HG03108 (cell line): ENCODE measurements around the gene DYSF.

Source experiments
- ATAC-seq: cut with Tn5 transposase; IDR thresholded peaks from one replicate; pipeline ENCODE4 v1.9.1; 2021; ENCODE audit warnings: moderate library complexity; ENCODE audit not compliant: unreplicated experiment

DYSF gene

DNA sequence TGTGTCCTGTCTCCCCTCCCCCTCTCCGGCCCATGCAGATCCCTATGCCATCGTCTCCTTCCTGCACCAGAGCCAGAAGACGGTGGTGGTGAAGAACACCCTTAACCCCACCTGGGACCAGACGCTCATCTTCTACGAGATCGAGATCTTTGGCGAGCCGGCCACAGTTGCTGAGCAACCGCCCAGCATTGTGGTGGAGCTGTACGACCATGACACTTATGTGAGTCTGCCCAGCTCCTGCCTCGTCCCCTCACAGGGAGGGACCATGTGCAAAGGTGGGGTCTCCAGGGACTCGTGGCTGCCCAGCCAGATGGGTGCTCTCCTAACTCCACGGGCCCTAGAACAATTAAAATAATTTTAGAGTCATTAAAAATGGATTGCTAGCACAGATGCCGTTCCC, 145.2 kb downstream of the DYSF start:
- ATAC-seq, result no peak

DNA sequence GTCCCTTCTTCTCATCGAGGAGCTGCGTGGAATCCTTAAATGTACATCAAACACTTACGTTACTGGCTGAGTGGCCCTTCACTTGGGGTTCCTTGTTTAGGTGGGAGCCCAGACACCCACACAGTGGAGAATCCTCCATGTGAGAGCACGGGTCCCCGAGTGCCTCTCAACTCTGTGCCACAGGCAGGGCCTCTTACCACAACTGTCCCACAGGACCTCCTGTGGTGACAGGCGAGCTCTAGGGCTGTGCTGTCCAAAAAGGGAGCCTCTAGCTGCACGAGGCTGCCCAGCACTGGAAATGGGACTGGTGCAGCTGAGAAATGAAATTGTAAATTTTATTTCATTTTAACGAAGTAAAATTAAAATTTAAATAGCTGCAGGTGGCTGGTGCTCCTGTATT, 145.7 kb downstream of the DYSF start:
- no peak for ATAC-seq

DNA sequence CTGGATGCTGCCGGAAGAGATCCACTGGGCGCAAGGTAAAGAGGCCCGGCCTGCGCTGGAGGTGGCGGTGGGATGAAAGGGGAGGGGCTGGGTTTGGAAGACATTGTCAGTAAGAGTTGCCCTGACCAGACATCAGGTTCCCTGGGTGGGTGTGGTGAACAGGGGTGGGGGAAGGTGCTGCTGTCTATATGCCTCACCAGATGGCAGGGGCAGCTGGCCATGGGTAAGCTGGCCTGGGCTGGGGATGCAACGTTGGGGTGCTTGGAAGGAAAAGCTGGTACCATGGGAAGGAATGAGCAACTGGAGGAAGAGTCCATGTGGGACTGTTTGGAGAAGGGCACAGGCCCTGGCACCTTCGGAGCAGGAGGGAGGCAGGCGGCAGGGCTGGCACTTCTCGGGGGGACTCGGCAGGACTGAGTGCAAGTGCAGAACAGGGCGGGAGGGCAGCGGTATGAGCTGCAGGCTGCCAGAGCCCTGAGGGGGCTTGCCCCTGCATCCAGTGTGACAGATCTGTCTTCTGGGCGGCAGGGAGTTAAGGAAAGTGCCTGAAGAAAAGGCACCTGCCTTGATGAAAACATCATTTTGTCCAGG, 146.4 kb downstream of the DYSF start:
- no peak for ATAC-seq

DNA sequence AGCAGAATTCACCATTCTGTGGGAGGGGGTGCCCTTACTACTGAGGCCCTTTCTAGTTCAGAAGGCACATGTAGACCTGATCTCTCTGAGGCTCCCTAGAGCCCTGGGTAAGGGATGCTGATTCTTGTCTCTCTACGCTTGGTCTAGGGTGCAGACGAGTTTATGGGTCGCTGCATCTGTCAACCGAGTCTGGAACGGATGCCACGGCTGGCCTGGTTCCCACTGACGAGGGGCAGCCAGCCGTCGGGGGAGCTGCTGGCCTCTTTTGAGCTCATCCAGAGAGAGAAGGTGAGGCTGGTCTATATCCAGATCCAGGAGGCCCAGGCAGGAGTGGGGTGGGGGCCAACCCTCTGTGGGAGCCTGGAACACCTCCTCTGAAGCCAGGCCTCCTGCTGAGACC, 147.2 kb downstream of the DYSF start:
- ATAC-seq, result no peak

DNA sequence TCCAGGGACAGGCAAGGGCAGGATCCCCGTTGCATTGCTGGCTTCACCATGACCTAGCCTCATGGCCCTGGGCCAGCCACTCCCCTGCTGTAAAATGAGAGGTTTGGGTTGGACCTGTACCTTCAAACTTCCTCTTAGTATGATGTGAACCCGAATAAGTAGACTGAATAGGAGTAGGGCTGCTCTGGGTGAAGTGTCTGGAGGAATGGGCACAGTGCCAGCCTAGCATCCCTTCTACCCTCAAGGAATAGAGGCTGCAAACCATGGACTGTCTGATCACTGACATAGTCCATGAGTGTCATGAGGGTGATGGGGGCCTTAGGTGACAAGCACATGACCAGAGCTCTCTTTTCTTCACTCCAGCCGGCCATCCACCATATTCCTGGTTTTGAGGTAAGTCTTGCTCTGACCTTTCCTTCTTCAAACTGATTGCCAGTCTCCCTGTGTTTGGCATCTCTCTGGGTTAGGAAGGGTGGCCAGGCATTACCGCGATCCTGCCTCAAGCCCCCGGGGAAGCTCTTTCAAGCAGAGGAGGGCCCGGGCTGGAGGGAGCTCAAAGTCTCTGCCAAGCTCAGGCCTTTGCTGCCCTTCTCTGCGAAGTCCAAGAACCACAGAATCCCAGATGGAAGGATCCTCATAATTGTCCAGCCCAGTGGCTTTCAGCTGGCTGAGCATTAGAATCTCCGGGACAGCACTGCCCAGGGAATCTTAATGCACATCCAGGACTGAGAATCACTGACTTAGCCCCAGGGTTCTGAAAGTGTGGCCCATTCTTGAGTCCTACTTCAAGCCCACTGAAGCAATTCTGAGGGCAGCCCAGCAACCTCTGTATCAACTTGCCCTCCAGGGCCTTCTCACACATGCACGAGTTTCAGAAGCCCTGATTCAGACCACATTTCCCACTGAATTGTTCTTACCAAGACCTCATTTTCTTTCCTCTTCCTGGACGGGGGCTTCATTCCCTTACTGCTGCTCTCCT, 148.1 kb downstream of the DYSF start:
- ATAC-seq, result no peak

DNA sequence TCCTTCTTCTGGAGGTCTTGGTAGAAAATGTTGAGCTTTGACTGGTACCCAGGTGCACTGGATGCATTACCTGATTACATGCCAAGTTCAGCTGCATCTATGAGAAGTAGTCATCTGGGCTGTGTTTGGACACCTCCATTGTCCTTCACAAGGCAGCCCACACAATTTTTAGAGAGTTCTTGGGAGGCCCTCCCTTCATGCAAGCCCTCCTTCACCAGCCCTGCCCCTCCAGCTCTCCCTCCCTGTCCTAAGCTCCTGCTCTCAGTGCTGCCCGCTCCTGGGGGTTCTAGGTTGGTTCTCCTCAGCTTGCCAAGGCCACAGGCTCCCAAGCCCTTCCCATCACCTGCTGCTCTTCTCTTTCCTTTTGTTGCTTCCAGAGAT, 148.7 kb downstream of the DYSF start:
- no peak for ATAC-seq

DNA sequence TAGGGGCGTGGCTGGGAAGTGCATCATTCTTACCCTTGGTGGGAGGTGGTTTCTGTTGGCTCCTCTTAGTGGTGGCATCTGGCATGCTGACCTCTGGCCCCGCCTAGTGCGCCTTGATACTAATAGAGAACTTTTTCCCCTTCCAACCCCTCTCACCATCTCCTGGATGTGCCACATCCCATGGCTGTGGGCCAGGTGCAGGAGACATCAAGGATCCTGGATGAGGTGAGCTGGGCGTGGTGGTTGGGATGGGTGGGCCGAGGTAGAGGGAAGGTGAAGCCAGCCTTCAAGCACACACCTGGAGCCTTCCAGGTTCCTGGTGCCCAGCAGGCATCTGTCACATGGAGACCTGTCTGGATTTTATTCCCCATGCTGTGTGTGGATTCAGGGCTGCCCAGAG, 149.2 kb downstream of the DYSF start:
- ATAC-seq, result no peak

DNA sequence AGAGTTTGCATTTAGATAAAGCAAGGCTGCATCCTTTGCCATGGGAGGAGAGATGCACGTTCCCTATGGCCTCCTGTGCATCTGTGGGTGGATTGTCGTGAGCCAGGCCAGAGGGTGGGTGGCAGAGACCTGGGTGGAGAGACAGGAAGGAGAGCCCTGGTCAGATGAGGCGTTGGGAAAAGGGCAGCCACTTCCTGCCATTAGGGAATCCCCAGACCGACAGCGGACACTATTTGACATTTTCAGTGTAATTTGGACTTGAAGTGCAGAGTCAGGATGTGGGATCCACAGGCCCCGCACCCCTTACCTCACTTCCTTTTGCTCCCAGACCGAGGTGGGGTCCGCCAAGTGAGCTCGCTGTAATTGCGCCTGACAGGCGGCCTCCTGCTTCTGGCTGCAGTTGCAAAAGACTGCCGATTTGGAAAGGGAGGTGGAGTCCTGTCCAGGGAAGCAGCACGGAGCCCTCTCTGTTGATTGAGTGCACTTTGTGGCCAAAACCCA, 150.0 kb downstream of the DYSF start:
- ATAC-seq, result no peak

DNA sequence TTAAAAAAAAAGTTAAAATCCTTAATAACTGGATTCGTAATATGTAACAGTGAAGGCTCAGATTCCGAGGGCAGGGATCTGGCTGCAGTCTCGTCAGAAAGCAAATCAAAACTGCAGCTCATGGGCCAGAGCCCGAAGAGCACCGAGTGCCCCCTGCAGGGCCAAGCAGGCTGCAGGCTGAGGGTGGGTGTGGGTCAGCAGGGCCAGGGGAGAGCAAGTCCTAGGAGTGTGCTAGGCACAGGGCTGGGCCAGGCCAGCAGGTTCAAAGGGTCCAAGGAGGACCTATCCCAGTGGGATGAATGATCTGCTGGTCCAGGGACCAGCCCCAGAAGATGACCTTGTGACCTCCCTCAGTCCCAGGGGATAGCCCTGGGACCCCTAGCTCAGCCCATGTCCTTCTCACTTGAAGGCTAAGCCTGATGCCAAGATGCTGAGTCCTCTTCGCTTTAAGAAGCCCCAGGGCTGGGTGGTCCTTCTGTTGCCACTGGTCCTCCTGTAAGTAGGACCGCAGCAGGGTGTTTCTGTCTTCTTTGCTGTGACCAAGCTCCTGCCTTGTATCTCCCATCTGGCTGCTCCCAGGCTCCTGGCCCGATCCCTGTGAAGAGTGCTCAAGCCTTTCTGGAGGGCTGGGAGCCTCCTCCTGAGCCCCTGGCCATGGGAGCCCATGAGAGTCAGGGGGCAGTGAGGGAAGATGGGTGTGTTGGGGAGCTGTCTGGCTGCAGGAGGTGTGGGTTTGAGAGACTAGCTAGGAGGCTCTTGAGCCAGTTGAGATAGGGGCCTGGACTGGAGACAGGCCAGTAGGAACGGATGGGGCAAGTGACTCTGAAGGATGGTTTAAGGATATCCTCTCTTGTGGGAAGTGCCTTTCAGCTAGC, 150.7 kb downstream of the DYSF start:
- ATAC-seq, result no peak

DNA sequence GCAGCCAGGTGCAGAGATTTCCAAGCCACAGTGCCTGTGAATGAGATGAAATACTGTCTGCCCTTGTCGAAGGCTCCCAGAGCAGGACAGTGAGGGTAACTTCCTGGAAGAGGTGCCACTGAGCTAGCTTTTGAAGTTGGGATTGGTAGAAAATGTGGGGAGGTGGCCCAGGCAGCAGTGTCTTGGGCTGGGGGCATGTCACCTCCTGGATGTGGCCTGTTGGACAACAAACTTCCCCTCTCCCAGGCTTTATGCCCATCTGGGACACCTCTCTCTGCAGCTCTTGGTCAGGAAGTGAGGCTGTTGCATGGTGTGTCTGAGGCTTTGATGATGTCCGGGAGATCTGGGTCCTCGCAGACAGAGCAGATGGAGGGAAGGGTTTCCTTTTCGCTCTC, 151.4 kb downstream of the DYSF start:
- no peak for ATAC-seq

DNA sequence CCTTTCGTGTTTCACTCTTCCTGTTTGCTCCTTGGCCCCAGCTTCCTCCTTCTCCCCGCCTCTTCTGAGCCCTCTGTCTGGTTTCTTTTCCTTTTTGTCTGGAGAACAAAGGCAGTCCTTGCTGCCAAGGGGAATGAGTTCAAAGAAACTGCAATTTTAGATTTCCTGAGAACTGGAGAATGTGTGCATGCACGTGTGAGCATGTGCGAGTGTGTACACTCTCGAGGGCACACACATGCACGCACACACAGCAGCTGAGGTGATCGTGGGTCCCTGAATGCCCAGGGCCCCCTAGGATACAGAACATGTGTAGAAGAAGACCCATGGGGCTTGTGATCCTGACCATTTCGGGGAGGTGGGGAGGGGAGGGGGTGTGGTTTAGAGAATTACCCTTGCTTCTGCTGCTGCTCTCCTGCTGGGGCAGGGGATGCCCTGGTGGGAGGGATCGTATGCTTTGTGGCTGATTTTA, 151.8 kb downstream of the DYSF start:
- no peak for ATAC-seq

DNA sequence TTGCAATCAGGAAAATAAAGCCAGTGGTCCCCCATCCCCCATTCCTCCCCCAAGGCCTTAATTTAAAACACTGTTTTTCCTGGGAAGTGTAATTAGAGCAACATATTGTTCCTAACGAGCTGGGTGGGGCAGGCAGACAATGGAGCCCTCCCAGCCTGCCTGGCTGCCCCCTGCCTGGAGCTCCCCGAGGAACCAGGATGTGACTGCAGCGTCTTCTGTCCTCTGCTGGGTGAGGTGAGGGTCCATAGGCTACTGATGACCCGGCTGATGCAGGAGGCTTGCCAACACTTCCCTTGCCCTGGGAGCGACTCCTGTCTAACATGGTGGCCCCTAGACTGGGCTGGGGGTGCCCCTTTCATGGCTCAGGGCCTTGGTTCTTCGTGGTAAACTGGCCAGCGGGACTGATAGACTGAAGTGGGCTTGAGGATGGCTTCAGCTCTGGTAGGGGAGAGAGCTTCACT, 152.4 kb downstream of the DYSF start:
- ATAC-seq, result no peak

DNA sequence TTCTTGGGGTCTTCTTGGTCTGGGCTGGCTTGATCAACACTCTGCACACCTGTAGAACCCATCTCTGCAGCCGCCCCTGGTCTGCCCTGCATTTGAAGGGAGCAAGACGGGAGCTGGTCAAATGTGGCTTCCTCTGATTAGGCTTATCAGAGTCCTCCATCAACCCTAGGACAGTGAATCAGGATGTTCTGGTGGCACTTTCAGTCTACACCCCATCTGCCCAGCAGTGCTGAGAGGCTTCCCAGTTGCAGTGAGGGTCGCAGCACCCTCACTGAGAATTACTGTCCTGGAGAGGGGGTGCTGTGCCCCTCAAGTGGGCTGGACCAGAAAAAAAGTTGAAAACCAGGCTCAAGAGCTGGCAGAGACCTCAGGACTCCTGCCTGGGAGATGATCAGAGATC, 152.9 kb downstream of the DYSF start:
- no peak for ATAC-seq

DNA sequence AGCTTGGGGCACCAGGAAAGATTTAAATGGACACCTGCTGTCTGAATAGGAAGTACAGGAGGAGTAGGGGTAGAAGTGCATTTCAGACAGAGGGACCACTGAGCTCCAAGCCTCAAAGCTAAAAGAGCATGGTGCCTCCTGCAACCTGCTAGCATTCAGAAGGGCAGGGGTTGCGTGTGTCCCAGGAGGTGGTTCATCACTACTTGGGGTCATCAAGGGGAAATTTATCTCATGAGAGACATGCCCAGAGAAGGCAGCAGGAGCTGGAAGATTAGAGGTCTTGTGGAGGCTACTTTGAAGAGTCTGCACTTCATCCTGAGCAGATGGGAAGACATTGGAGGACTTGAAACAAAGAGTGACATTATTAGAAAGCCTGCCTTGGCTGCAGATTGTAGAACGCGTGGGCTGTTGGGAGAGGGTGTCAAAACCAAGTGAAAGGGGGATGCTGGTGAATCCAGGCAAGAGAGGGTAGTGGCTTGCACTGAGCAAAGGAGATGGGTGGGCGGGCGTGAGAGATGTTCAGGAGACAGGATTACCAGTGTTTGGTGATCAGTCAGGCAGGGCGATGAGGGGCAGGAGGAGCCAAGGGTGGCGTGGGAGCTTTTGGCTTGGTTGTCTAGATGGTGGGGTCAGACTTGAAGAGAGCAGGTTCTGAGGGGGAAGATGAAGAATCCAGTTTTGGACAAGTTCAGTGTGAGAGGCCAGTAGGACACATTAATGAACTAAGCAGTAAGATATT, 154.0 kb downstream of the DYSF start:
- ATAC-seq, result no peak

DNA sequence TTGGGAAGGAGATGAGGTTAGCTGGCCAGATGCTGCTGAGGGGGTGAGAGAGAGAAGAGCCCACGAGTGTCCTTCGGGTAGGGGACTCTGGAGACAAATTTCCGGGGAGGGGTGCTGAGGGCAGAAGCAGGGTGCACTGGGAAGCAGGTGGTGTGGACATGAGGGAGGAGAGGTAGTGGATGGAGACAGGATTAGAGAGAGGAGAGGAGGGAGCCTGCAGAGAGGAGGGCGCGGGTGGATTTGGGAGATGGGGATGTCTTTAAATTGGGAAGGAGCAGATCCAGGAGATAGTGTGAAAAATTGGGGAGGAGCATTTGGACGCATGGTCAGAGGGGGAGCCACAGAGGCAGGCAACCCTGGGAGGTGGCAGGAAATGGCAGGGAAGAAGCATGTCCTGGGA, 154.7 kb downstream of the DYSF start:
- no peak for ATAC-seq

DNA sequence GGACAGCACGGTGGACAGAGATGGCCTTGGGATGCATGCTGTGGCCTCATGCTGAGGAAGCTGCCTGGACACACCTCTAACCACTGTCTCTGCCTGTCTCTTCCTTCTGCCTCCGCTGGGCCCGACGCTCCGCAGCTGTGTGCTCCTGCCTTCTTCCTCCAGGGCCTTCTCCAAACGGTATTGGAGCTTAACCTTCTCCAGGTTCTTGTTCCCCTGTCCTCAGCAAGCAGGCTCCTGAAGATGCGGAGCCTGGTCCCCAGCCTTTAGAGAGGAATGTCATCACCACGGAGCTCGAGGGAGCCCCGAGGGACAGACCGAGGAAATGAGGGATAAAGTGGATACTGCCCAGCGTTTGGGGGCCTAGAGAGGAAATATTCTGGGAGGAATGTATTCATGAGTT, 155.1 kb downstream of the DYSF start:
- no peak for ATAC-seq

DNA sequence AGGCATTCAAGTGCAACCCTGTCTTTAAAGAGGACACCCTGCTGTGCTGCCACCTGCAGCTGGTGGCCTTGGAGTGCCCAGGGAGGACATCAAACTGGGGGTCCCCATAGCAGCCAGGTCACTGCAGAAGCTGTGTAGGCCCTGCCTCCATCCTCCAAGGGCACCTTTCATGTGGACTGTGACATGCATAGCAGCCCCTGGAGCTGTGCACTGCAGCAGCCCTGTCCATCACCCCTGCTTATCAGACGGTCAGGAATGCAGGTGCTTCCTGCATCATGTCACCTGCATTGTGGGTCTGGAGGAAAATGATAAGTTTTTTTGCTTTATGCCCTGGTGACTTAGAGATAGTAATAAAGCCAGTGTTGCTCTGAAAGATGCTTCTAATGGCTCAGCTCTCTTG, 155.7 kb downstream of the DYSF start:
- no peak for ATAC-seq

DNA sequence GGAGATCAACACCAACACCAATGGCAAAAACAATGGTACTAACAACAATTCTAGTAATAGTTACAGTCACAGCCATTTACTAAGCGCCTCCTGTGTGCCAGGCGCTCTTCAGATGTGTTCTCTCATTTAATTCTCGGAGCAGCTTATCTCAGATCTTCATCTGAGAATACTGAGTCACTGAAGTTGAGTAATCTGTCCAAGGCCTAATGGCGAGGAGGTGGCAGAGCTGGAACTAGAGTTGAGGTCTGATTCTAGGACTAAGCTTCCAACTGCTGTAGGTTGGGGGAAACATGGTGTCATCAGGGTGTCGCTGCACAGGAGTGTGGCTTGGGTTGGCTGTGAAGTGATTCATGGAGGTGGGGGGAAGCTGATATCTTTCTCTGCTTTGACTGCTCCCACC, 156.1 kb downstream of the DYSF start:
- no peak for ATAC-seq

DNA sequence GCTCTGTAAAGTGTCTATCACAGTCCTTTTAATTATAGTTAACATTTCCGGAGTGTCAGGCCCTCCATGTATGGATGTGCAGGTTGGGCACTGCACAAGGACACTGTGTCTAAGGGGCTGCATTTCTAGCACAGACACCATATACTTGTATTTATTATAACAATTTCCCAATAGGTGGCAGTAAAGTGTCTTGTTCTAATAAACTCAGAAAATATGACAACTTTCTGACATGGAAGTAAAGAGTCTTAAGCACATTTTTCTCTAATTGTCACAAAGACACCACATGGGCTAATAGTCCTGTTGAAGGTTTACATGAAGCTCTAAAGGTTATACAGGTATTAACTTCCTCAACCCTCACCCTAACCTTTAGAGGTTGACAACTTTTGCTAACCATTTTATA, 156.6 kb downstream of the DYSF start:
- no peak for ATAC-seq

DNA sequence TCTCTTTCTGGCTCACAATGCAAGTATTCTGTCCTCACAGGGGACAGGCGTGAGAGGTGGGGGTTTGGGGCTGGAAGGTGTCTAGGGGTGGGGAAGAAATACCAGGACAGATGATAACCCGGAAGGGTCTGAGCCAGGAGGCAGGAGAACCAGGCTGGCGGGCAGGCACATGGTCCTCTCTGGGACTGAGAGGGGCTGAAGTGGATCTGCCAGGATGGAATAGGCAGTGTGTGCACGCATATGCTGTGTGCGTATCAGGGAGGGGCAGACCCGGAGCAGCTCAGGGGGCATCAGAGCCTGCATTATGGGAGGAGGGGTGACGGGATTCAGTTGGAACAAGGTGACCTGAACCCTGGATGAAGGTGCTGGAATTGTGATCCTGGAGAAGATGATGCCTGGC, 157.3 kb downstream of the DYSF start:
- no peak for ATAC-seq

DNA sequence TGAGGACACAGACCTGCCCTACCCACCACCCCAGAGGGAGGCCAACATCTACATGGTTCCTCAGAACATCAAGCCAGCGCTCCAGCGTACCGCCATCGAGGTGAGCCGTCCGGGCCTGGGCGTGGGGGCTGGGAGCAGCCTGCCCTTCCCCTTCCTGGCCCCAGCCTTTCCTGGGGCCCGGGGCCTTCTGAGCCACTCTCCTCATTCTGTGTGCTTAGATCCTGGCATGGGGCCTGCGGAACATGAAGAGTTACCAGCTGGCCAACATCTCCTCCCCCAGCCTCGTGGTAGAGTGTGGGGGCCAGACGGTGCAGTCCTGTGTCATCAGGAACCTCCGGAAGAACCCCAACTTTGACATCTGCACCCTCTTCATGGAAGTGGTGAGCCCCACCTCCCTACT, 157.9 kb downstream of the DYSF start:
- ATAC-seq, result no peak
